ENCODE data around the gene C10orf67.
A peak's percentile ranks its signal among the peaks of the same experiment; 100 is the strongest.
"Not testable (repeated sequence)": the region's sequence is repeated elsewhere in the genome, so short reads cannot be mapped to it uniquely, and the experiment has no call there.

Gene C10orf67

GRCh38 chr10:23358357-23358756 lies 13.8 kb upstream of the C10orf67 start:
- Histone ChIP-seq H3K27ac (ENCODE audit: low read depth, low read length) (no peak overlapping the region), H3K36me3 (ENCODE audit: control insufficient read depth, insufficient read depth, low read length) (no peaks in the 10 kb centered on the region), H3K4me3 (ENCODE audit: low read length) (no peak overlapping the region), H3K4me1 (ENCODE audit: control insufficient read depth, insufficient read depth, low read length) (no peaks in the 10 kb centered on the region), H3K27me3 (ENCODE audit: control insufficient read depth, insufficient read depth, low read length) (no peaks in the 10 kb centered on the region), H3K9ac (ENCODE audit: low read length) (no peak overlapping the region)

- Histone ChIP-seq H3K36me3 (ENCODE audit: control insufficient read depth, insufficient read depth, low read length) (no peaks in the 10 kb centered on the region), H3K4me3 (ENCODE audit: low read length) (no peak overlapping the region), H3K27ac (ENCODE audit: low read depth, low read length) (no peak overlapping the region), H3K4me1 (ENCODE audit: control insufficient read depth, insufficient read depth, low read length) (no peaks in the 10 kb centered on the region), H3K27me3 (ENCODE audit: control insufficient read depth, insufficient read depth, low read length) (no peaks in the 10 kb centered on the region), H3K9ac (ENCODE audit: low read length) (no peak overlapping the region)
Measured at GRCh38 chr10:23354630-23355279, 10.2 kb upstream of the C10orf67 start.

- Histone ChIP-seq H3K36me3 (ENCODE audit: control insufficient read depth, insufficient read depth, low read length) (no peaks in the 10 kb centered on the region), H3K9ac (ENCODE audit: low read length) (no peak overlapping the region), H3K4me1 (ENCODE audit: control insufficient read depth, insufficient read depth, low read length) (peaks cover 4% of the 10 kb centered on the region), H3K27ac (ENCODE audit: low read depth, low read length) (no peak overlapping the region), H3K27me3 (ENCODE audit: control insufficient read depth, insufficient read depth, low read length) (no peaks in the 10 kb centered on the region), H3K4me3 (ENCODE audit: low read length) (no peak overlapping the region)
Measured at GRCh38 chr10:23351926-23352519, 7.4 kb upstream of the C10orf67 start.

GRCh38 chr10:23350706-23351105 lies 6.1 kb upstream of the C10orf67 start:
- H3K27ac ChIP-seq (ENCODE audit: low read depth, low read length); H3K4me1 ChIP-seq (ENCODE audit: control insufficient read depth, insufficient read depth, low read length); H3K4me3 ChIP-seq (ENCODE audit: low read length); H3K36me3 ChIP-seq (ENCODE audit: control insufficient read depth, insufficient read depth, low read length); H3K9ac ChIP-seq (ENCODE audit: low read length); H3K27me3 ChIP-seq (ENCODE audit: control insufficient read depth, insufficient read depth, low read length): not testable (repeated sequence)

- Histone ChIP-seq H3K9ac (ENCODE audit: low read length) (no peak overlapping the region), H3K27me3 (ENCODE audit: control insufficient read depth, insufficient read depth, low read length) (no peaks in the 10 kb centered on the region), H3K36me3 (ENCODE audit: control insufficient read depth, insufficient read depth, low read length) (no peaks in the 10 kb centered on the region)
Measured at GRCh38 chr10:23345861-23346260, 1.3 kb upstream of the C10orf67 start.

GRCh38 chr10:23343591-23344240 lies 881 bp downstream of the C10orf67 start:
- H3K27me3 ChIP-seq (ENCODE audit: control insufficient read depth, insufficient read depth, low read length) = no peaks in the 10 kb centered on the region
- H3K27ac ChIP-seq (ENCODE audit: low read depth, low read length) = no peak overlapping the region
- peaks cover 4% of the 10 kb centered on the region for H3K4me1 ChIP-seq (ENCODE audit: control insufficient read depth, insufficient read depth, low read length)
- H3K36me3 ChIP-seq (ENCODE audit: control insufficient read depth, insufficient read depth, low read length) = no peaks in the 10 kb centered on the region
- H3K9ac ChIP-seq (ENCODE audit: low read length) = no peak overlapping the region
- peak overlapping the region; percentile 51 for H3K4me3 ChIP-seq (ENCODE audit: low read length)

More at GRCh38 chr10:23345861-23346260, 1.3 kb upstream of the C10orf67 start:
- H3K27ac ChIP-seq (ENCODE audit: low read depth, low read length) = no peak overlapping the region
- peaks cover 4% of the 10 kb centered on the region for H3K4me1 ChIP-seq (ENCODE audit: control insufficient read depth, insufficient read depth, low read length)
- H3K4me3 ChIP-seq (ENCODE audit: low read length) = no peak overlapping the region

GRCh38 chr10:23342213-23342884 lies 2.2 kb downstream of the C10orf67 start:
- H3K27ac ChIP-seq (ENCODE audit: low read depth, low read length) = no peak overlapping the region

GRCh38 chr10:23341004-23341403 lies 3.6 kb downstream of the C10orf67 start:
- no peaks in the 10 kb centered on the region for H3K27me3 ChIP-seq (ENCODE audit: control insufficient read depth, insufficient read depth, low read length)
- H3K36me3 ChIP-seq (ENCODE audit: control insufficient read depth, insufficient read depth, low read length) = no peaks in the 10 kb centered on the region
- no peak overlapping the region for H3K9ac ChIP-seq (ENCODE audit: low read length)
- no peaks in the 10 kb centered on the region for H3K4me1 ChIP-seq (ENCODE audit: control insufficient read depth, insufficient read depth, low read length)
- no peak overlapping the region for H3K27ac ChIP-seq (ENCODE audit: low read depth, low read length)
- no peak overlapping the region for H3K4me3 ChIP-seq (ENCODE audit: low read length)

More at GRCh38 chr10:23342213-23342884, 2.2 kb downstream of the C10orf67 start:
- no peaks in the 10 kb centered on the region for H3K27me3 ChIP-seq (ENCODE audit: control insufficient read depth, insufficient read depth, low read length)
- no peaks in the 10 kb centered on the region for H3K36me3 ChIP-seq (ENCODE audit: control insufficient read depth, insufficient read depth, low read length)
- H3K9ac ChIP-seq (ENCODE audit: low read length) = no peak overlapping the region
- H3K4me3 ChIP-seq (ENCODE audit: low read length) = no peak overlapping the region
- peaks cover 2% of the 10 kb centered on the region for H3K4me1 ChIP-seq (ENCODE audit: control insufficient read depth, insufficient read depth, low read length)

- no peak overlapping the region for H3K4me3 ChIP-seq (ENCODE audit: low read length)
- H3K36me3 ChIP-seq (ENCODE audit: control insufficient read depth, insufficient read depth, low read length) = no peaks in the 10 kb centered on the region
- H3K9ac ChIP-seq (ENCODE audit: low read length) = no peak overlapping the region
- no peaks in the 10 kb centered on the region for H3K4me1 ChIP-seq (ENCODE audit: control insufficient read depth, insufficient read depth, low read length)
- no peaks in the 10 kb centered on the region for H3K27me3 ChIP-seq (ENCODE audit: control insufficient read depth, insufficient read depth, low read length)
- no peak overlapping the region for H3K27ac ChIP-seq (ENCODE audit: low read depth, low read length)
Measured at GRCh38 chr10:23340354-23340753, 4.2 kb downstream of the C10orf67 start.

- H3K36me3 ChIP-seq (ENCODE audit: control insufficient read depth, insufficient read depth, low read length) = no peaks in the 10 kb centered on the region
- no peak overlapping the region for H3K4me3 ChIP-seq (ENCODE audit: low read length)
- no peak overlapping the region for H3K9ac ChIP-seq (ENCODE audit: low read length)
- no peaks in the 10 kb centered on the region for H3K27me3 ChIP-seq (ENCODE audit: control insufficient read depth, insufficient read depth, low read length)
- H3K4me1 ChIP-seq (ENCODE audit: control insufficient read depth, insufficient read depth, low read length) = no peaks in the 10 kb centered on the region
- no peak overlapping the region for H3K27ac ChIP-seq (ENCODE audit: low read depth, low read length)
Measured at GRCh38 chr10:23338886-23339285, 5.7 kb downstream of the C10orf67 start.

- H3K4me3 ChIP-seq (ENCODE audit: low read length) = no peak overlapping the region
- H3K36me3 ChIP-seq (ENCODE audit: control insufficient read depth, insufficient read depth, low read length) = no peaks in the 10 kb centered on the region
- no peaks in the 10 kb centered on the region for H3K27me3 ChIP-seq (ENCODE audit: control insufficient read depth, insufficient read depth, low read length)
- H3K27ac ChIP-seq (ENCODE audit: low read depth, low read length) = no peak overlapping the region
- no peak overlapping the region for H3K9ac ChIP-seq (ENCODE audit: low read length)
- no peaks in the 10 kb centered on the region for H3K4me1 ChIP-seq (ENCODE audit: control insufficient read depth, insufficient read depth, low read length)
Measured at GRCh38 chr10:23338155-23338828, 6.3 kb downstream of the C10orf67 start.

- no peak overlapping the region for H3K4me3 ChIP-seq (ENCODE audit: low read length)
- H3K9ac ChIP-seq (ENCODE audit: low read length) = no peak overlapping the region
- no peak overlapping the region for H3K27ac ChIP-seq (ENCODE audit: low read depth, low read length)
- no peaks in the 10 kb centered on the region for H3K36me3 ChIP-seq (ENCODE audit: control insufficient read depth, insufficient read depth, low read length)
- no peaks in the 10 kb centered on the region for H3K27me3 ChIP-seq (ENCODE audit: control insufficient read depth, insufficient read depth, low read length)
- H3K4me1 ChIP-seq (ENCODE audit: control insufficient read depth, insufficient read depth, low read length) = no peaks in the 10 kb centered on the region
Measured at GRCh38 chr10:23337616-23338015, 7.0 kb downstream of the C10orf67 start.

Data from rectal smooth muscle tissue (tissue), 1 donor.